NB4 (cell line): ENCODE data around the gene SND1.

ENCODE experiments used
- CTCF ChIP-seq: IDR thresholded peaks from one replicate; pipeline ENCODE4 v1.5.1; 2012; ENCODE audit warnings: low read depth, low read length
- MYC ChIP-seq: IDR thresholded peaks from 2 replicates; pipeline ENCODE4 v1.6.1; 2011; ENCODE audit warnings: low read depth, low read length
- POLR2A ChIP-seq: IDR thresholded peaks from 2 replicates; pipeline ENCODE4 v1.6.1; 2011; ENCODE audit warnings: mild to moderate bottlenecking; ENCODE audit not compliant: insufficient read length; ENCODE audit errors: extremely low read depth

- TF ChIP-seq POLR2A (no peak), CTCF (no peak), MYC (no peak)
These were observed 2.7 kb downstream of the SND1 start for GRCh38 chr7:127654404-127655394.
